Activated T-cell treated with anti-CD3 and anti-CD28 coated beads for 4 hours (primary cell): ENCODE measurements around the gene EVC.

Experiments
- DNase-seq: peaks from one replicate; pipeline ENCODE4 v3.0.0-alpha.2; 2020

Gene EVC

DNA sequence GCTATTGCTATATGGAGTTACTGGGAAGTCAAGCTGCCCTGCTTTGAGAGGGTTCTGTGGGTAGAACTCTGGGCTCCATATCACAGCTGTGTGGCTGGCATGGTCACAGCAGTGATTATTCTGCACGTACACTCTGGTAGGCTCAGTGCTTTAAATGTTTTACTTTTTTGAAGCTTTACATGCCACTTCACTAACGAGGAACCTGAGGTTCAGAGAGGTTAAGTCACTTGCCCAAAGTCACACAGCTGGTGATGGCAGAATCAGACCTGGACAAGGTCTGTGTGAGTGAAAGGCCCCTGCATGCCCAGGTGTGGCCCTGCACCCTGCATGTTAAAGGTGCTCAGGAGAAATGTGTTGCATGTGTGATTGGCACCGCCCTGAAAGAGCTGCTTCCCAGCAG is 24.5 kb downstream of the EVC start:
- DNase-seq, result no peak

DNA sequence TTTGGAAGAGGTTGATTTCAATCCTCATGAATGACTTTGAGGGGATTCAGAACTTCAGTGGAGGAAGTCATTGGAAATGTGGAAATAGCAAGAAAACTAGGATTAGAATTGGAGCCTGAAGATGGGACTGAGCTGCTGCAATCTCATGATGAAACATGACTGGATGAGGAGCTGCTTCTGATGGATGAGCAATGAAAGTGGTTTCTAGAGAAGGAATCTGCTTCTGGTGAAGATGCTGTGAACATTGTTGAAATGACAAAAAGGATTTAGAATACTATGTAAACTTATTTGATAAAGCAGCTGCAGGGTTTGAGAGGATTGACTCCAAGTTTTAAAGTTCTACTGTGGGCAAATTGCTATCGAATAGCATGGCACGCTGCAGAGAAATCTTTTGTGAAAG is 27.1 kb downstream of the EVC start:
- no peak for DNase-seq

DNA sequence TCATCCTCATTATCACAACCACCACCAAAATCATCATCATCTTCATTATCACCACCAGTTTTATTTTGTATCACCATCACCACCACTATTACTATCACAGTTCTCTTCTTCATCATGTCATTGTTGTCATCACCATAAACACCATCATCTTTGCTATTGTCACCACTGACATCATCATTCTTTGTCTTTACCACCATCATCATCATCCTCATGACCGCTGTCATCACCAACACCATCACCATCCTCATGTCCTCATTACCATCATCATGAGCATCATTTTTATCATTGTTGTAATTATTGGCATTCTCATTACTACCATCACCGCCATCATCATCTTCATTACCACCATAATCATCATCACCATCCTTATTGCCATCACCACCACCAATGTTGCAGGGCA is 31.4 kb downstream of the EVC start:
- no peak for DNase-seq

DNA sequence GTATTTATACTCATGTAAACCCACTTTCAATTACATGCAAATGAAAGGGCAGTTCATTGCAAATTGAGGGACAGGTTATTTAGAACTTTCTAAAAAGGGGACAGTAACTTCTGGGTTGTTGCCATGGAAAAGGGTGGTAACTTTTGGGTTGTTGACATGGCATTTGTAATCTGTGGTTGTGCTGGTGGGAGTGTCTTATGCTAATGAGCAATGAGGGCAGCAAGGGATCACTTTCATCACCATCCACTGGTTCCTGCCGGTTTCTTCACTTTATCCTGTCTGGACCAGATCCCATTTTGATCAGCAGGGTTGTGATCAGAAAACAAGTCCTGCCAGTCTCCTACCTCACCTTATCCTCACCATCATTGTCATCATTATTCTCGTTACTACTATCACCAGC is 32.0 kb downstream of the EVC start:
- DNase-seq, result no peak

DNA sequence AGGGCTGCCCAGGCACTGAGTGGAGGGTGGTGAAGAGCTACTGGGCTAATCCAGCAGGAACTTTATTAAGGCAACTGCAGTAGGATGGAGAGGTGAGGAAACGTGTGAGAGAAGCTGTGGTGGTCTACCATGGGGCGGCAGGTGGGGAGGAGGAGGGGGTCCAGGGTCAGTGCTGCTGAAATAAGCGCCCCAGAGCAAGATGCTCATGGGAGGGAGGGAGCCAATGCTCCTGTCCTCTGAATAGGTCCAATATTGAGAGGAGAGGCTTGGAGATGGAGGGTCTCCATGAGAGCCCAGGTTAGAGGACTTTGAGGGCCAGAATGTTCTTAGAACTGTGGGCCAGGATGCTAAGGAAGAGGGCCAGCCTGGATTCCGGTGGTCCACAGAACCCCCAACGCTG is 35.2 kb downstream of the EVC start:
- no peak for DNase-seq

DNA sequence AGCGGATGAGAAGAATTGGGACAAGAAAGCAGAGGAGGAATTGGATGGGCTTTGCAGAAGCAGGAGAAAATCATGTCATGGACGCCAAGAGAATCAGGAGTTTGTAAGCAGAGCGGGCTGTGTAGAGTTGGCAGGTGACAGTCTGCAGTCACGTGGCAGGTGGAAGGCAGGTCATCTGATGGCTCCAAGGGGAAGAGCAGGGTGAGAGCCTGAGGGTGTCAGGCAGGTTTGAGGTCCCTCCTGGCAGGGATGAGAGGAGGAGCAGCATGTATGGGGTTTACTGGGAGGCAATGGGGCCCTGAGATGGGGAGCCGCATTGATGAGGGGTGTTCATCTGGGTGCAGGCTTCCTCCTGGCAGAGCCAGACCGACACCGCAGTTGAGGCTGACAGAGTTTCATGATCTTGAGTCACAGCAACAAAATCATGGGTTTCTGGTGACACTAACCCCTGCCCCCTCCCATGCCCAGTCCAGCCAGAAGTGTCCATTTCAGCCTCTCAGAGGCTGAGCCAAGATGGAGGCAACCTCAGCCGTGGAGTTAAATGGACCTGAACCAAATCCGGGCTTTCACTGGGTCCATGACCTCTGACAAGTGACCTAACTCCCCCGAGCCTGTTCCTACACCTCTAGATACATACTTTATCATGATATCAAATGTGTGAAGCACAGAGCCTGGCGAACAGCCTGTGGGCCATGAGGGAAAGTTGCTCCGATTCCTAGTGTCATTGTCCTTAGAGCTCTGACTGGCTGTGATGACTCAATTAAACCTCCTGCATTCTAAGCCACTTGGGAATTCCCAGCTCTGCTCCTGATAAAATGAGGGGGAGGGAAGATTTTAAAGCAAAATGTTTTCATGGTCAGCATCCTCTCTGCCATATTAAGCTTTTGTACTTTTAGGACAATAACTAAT is 36.1 kb downstream of the EVC start:
- DNase-seq, result no peak

DNA sequence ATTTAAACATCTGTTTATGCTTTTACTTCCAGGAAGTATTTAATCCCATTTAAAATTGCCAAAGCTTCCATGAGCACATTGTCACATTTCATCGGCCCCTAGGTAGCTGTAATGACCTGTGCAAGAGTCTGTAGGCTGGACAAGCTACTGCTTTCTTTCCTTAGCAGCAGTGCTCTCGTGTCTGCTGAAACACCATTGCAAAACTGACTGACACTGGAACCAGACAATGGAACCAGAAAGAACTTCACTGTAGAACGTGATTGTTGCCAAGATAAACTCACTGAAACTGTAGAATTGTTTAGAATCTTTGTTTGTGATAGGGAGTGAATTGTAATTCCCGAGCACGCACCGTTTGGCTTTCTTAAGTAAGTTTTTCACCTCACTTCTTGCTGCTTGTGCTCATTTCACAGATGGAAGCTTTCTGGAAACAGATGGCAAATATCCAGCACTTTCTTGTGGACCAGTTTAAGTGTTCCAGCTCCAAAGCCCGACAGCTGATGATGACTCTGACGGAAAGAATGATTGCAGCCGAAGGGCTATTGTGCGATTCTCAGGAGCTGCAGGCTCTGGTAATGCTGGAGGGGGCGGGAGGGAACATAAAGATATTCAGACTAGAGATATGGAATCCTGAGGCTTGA is 36.9 kb downstream of the EVC start:
- no peak for DNase-seq

DNA sequence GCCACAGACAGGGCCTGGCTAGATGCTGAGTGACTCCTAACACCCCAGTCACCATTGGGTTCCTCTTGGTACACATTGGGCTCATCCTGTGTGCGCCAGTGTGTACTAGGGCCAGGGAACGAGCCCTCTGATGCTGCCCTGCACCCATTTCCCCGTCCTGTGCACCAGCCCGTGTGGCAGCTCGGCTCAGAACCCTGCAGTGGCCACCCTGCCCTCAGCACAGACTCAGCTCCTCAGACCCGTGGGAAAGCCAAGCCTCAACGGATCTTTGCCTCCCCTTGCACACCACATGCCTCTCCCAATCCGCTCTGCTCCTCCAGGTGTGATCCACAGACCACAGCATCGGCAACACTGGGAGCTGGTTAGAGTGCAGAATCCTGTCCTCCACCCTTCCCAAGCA is 38.6 kb downstream of the EVC start:
- DNase-seq, result no peak

DNA sequence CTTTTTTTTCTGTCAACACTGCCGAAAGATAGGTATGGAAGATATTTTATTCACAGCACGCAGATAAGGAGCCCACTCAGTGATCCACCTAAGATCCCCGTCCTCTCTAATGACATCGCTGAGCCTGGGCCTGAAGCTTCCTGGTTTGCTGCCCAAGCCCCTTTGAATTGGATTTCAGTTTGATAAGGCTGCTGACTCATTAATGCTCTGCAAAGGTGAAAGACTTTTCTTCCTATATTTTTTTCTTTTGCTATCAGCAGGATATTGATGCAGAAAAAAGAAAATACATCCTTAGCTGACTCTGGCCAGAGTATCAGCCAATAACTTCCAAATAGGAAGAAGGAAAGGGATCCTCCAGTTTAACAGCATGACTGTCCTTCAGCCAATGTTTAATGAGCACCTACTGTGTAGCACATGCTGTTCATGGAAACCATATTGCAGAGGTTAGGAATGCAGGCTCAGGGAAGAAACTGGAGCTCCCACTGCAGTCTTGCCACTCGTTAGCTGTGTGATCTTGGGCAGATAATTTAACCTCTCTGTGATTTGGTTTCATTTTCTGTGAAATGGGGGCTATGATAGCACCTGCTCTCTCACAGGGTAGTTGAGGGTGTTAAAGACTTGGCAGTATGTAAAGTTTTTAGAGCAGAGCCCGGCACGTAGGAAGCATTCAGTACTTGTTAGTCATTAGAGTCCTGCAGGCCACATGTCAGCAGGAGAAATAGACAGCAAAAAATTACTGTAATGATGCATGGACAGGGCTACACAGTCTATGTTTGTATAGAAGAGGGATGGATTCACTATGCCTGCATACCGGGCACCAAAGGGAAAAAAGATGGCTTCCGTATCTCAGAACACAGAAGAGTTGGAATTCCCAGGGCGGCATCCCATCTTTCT is 39.3 kb downstream of the EVC start:
- no peak for DNase-seq

DNA sequence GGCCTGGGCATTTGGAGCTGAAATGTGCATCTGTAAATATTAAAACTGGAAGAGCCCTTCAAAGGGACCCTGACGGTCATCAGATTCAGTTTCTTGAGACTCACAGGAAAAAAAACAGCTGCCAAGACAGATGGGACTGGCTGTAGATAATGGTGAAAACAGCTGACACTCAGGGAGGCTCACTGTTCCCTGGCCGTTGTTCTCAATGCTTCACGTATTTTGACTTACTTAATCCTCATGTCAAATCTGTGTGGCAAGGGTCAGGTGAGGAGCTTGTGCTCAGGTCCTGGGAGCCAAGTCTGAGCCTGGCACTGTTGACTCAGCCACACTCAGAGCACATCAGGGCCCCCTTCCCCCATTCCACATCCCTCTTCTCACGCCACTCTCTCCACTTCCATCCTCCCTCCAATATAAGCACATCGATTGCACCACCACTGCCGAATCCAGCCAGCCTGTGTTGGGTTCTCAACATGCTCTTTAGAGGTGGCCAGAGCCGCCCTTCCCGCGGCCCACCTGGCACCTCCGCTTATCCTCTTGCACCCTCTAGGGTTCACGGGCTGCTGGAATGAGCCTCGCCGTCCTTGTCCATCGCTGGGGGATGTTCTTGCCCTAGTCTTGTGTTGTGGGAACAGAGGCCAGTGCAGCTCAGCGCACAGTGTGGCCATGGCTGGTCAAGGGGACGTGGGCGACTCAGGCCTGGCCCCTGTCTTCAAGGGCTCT is 40.1 kb downstream of the EVC start:
- no peak for DNase-seq

DNA sequence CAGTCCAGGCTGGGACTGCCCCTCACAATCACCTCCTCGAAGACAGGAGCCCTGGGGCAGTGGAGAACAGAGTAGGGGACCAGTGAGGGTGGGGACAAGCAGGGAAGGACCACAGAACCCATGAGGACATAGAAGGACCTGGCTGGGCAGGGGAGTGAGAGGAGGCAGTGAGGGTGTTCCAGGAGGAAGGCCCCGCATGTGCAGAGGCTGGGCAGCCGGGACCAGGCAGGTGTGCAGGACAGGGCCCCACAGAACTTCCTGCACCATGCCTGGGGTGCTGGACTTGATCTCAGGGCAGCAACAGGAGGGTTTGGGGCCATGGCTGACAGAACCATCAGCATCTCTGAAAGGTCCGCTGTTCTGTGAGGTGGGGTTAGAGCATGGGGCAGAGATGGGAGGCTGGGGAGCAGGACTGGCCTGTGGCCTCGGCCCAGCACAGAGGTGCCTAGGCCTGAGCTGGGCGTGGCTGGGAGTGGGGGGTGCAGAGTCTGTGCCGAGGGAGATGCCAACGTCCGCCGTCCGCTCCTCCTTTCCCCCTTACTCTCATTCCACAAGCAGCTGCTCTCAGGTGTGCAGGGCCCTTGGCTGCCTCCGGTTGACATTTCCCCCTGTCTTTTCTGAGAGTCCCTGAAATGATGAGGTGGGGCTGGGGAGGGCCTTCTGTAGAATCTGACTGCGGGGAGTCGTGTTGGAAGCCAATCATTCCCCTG is 40.8 kb downstream of the EVC start:
- DNase-seq, result no peak

DNA sequence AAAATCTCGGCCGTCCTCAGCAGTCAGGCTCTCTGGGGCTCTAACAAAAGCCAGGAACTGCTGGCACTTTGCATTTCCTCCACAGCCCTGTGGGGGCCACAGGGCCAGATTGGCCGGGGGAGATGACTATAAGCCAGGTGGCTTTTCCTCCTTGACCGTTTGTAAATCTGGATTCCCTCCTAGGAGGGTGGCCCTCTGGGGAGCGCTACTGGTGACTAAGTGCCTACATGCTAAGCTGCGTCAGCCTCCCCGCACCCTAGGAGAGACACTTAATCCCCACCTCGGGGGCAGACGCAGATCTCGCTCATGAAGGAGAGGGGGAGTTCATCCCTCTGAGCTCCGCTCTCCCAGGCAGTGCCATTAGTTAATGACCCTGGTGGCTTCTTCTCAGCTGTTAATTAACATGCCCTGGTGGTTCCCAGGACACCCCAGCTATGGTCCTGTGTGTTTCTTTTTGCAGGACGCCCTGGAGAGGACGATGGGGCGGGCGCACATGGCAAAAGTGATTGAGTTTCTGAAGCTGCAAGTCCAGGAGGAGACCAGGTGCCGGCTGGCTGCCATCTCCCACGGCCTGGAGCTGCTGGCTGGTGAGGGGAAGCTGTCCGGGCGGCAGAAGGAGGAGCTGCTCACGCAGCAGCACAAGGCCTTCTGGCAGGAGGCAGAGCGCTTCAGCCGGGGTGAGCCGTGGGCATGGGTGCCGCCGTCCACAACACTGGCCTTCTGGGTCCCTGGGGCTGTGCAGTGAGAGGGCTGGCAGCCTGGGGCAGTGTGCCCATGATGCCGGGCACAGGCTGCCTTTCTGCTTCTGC is 41.6 kb downstream of the EVC start:
- no peak for DNase-seq

DNA sequence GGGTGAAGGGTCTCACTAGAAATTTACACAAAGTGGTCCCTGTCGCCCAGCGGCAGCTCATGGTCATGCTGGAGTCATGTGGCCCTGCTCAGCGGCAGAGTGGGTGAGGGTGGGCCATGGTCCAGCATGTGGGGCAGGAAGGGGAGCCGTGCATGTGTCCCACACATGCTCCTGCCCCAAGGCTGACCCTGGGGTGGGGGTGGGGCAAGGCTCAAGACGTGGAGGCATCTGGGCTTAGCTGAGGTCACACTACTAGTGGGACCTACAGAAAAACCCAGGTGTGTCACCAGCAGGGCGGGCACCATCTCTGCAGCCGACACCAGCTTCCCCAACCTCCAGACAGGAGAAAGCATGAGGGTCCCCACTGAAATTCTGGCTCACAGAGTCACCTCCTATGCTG is 42.4 kb downstream of the EVC start:
- no peak for DNase-seq

DNA sequence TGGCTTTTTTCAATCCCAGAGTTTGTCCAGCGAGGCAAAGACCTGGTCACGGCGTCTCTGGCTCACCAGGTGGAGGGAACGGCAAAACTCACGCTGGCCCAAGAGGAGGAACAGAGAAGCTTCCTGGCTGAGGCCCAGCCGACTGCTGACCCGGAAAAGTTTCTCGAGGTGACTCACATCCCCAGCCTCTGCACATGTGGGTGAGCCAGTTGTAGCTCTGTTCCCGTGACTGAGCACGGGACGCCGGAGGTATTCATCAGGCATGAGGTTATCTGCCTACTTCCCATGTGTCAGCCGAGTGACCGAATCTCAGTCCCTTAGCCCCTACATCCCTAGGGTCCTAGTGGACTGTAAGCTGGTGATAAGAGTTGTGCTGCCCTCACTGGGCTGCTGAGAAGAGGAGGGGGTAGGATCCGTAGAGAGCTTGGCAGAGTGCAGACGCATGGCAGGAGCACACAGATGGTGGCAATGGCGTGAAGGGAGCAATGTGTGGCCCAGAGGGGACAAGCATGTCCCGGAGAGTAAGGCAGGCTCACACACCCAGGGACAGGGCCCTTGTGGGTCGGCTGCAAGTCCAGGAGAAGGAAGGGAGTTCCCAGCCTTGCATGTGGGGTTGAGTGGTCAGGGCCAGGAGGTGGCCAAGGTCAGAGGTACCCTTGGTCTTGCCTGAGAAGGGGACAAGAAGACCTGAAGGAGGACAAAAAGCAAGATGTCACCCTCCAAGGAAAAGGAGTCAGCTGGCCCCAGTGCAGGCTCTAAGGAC is 42.9 kb downstream of the EVC start:
- DNase-seq, result no peak

DNA sequence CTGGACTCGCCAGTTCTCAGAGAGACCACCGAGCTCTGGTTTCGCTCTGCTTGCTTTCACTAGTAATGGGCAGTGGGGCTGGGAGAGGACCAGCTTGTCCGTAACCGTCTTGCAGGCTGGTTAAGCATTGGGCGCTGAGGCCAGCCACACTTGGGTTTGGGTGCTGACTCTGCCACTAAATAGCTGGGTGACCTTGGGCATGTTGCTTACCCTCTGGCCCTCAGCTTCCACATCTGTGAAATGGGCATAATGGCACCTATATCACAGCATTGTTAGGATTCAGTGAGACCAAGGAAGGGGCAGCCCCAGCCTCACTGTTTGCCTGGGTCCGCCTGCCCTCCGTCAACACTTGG is 43.5 kb downstream of the EVC start:
- no peak for DNase-seq

DNA sequence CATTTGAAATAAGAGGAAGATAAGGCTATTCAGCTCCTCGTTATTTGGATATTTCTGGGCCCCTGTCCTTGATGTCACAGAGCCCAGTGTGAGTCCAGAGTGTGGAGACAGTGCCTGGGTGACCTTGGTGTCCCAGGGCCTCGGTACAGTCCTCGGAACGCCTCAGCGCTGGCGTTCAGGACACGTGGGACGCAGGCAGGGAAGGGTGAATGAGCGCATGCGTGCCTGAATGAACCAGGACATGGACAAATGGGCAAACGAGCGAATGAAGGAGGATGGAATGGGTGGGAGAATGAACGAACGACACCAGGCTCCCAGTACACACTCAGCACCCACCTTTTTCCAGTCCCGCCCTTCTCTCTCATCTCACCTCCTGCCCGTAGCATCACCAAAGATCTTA is 44.2 kb downstream of the EVC start:
- no peak for DNase-seq

DNA sequence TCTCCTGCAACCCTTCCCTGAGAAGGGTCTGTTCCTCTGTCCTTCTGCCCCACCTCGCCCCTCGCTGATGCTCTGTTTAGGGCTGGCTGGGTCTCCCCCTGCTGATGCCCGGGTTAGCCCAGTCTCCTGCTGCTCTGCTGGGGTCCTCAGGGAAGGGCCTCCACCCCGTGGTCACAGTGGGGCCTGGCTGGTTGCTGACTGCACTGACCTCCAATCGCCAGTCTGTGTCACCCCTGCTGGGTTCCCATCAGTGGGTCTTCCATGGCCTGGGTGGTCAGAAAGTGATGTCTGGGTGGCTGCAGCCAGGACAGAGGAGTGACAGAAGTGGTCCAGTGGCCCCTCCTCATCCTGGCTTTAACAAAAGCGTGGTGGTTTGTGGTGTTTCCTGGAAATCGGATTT is 44.7 kb downstream of the EVC start:
- no peak for DNase-seq

DNA sequence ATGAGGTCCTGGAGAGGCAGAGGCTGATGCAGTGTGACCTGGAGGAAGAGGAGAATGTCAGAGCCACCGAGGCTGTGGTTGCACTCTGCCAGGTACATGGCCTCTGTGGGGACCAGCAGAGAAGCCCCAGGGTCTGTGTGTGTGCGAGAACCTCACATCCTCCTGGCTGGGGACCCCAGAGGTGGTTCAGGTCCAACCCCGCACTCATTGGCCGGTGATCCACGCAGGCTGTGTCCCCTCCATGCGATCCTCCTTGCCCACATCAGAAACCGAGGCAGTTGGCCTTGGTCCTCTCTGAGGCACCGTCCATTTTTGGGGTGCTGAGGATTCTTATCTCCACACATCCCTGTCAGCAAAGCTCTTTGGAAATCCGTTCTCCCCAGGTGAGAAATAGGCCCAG is 45.3 kb downstream of the EVC start:
- no peak for DNase-seq

DNA sequence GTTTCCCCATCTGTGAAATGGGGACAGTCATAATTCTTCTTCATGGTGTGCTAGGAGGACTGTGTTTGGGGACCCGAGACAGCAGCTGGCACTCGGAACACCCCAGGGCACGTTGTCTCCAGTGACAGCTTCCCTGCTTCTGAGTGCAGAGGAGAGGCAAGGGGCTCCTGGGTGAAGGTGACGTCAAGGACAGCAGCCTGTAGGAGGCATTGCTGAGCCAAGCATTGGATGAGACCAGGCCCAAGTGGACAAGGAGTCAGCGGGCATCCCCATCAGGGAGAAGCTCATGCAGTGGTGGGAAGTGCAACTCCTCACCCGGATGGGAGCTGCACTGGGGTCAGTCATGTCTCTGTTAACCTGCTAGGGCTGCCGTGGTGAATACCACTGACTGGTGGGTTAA is 46.1 kb downstream of the EVC start:
- DNase-seq, result no peak

DNA sequence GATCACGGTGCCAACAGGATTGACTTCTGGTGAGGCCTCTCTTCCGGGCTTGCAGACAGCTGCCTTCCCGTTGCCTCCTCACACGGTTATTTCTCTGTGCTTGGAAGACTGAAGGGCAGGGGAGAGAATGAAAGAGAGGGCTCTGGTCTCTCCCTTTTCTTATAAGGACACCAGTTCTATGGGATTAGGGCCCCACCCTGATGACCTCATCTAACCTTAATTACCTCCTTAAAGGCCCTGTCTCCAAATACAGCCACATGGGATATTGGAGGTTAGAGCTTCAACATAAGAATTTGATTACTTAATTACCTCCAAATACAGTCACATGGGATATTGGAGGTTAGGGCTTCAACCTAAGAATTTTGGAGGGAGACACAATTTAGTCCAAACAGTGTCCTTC is 46.5 kb downstream of the EVC start:
- no peak for DNase-seq

DNA sequence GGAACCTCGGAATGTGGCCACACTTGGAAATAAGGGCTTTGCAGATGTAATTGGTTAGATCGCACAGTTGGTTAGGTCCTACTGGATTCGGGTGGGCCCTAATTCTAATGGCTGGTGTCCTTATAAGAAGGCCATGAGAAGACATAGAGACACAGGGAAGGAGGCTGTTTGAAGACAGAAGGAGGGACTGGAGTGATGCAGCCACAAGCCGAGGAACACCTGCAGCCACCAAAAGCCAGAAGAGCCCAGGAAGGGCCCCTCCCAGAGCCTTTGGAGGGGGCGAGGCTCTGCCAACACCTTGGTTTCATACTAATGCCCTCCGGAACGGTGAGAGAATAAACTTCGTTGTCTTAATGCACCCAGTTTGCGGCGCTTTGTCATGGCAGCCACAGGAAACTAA is 47.0 kb downstream of the EVC start:
- DNase-seq, result no peak
